Measurements from ENCODE around the gene SORCS1. TPM values are rescaled to one million over a fixed set of nuclear protein-coding genes. Genes with fewer than 3 reads are reported as not detected.

SORCS1 gene
- total RNA-seq, 1 experiment from 2014 or later: not detected

DNA sequence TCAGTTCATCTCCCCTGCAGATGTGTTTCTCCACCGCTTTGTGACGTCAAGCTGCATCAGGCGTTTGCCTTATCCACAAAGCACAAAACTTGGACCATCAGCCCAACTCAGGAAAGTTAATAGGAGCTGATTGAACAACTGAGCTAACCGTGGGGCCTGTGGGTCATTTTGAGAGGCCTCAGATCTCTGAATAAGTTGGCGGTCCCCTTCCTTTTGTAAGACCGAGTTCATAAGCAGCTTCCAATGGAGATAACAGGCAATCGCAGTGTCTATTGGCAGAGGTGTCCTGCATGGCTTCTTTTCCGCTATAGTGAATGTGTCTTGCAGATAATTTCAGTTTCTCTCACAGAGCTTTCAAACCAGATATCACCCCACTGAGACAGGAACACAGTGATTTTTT is 154.0 kb downstream of the SORCS1 start:
- Histone ChIP-seq H3K9me3 (ENCODE audit: control insufficient read depth in 1 of 2, insufficient read depth in 1 of 2, low read depth in 1 of 2, low read length in 2 of 2) (peaks cover 37 to 39% of the 10 kb centered on the region in 2 experiments; a peak in 2 of 4 replicates), H4K20me1 (ENCODE audit: insufficient read depth) (no peaks in the 10 kb centered on the region), H3K9me2 (ENCODE audit: insufficient read depth) (no peaks in the 10 kb centered on the region), H3K36me3 (ENCODE audit: control insufficient read depth in 1 of 2, insufficient read depth in 2 of 2, low read length in 2 of 2) (no peaks in the 10 kb centered on the region), H2AFZ (ENCODE audit: low read depth, low read length, poor library complexity, severe bottlenecking) (no peak overlapping the region), H3K9ac (ENCODE audit: low read length) (no peak overlapping the region), H3K4me2 (ENCODE audit: low read length) (no peak overlapping the region), H3K27me3 (ENCODE audit: insufficient read depth, low read length) (no peaks in the 10 kb centered on the region), H3K27ac (ENCODE audit: low read depth, low read length) (no peak overlapping the region), H3K4me3 (replicated peaks in 1 of 2; ENCODE audit: low read depth in 1 of 2, low read length in 2 of 2) (no peak overlapping the region), H3K79me2 (ENCODE audit: insufficient read depth, low read length) (no peaks in the 10 kb centered on the region), H3K4me1 (ENCODE audit: control insufficient read depth in 1 of 2, insufficient read depth in 2 of 2, low read length in 2 of 2) (no peaks in the 10 kb centered on the region)
- ChIA-PET CTCF (no interaction called here), RAD21 (ENCODE audit: low non-redundant PET in 1 of 2, low total read pairs in 2 of 2, uncharacterized antibody in 2 of 2, unreplicated experiment in 2 of 2) (no interaction called here), POLR2A (no interaction called here)
- TF ChIP-seq ZNF274 (IDR thresholded peaks at IDR 0.05; ENCODE audit: low read depth, low read length) (no peak), YY1 (IDR thresholded peaks at IDR 0.05; ENCODE audit: extremely low read depth, insufficient replicate concordance, low read depth, low read length) (no peak), ELF1 (IDR thresholded peaks at IDR 0.05; ENCODE audit: borderline replicate concordance, low read depth) (no peak), SIN3A (IDR thresholded peaks at IDR 0.05; ENCODE audit: low read depth) (no peak), JUND (IDR thresholded peaks at IDR 0.05) (no peak), EZH2 (IDR thresholded peaks at IDR 0.05) (no peak), CBX3 (IDR thresholded peaks at IDR 0.05; ENCODE audit: low read depth) (no peak), POLR2AphosphoS5 (IDR thresholded peaks at IDR 0.05; ENCODE audit: low read depth, low read length) (no peak), SRF (IDR thresholded peaks at IDR 0.05; ENCODE audit: low read depth) (no peak), EZH2phosphoT487 (IDR thresholded peaks at IDR 0.05; ENCODE audit: borderline replicate concordance) (no peak), ZFX (IDR thresholded peaks at IDR 0.05) (no peak), SP1 (IDR thresholded peaks at IDR 0.05; ENCODE audit: low read depth) (no peak), RAD21 (IDR thresholded peaks at IDR 0.05; ENCODE audit: low read depth) (no peak)
- TF ChIP-seq, protein P1, sequence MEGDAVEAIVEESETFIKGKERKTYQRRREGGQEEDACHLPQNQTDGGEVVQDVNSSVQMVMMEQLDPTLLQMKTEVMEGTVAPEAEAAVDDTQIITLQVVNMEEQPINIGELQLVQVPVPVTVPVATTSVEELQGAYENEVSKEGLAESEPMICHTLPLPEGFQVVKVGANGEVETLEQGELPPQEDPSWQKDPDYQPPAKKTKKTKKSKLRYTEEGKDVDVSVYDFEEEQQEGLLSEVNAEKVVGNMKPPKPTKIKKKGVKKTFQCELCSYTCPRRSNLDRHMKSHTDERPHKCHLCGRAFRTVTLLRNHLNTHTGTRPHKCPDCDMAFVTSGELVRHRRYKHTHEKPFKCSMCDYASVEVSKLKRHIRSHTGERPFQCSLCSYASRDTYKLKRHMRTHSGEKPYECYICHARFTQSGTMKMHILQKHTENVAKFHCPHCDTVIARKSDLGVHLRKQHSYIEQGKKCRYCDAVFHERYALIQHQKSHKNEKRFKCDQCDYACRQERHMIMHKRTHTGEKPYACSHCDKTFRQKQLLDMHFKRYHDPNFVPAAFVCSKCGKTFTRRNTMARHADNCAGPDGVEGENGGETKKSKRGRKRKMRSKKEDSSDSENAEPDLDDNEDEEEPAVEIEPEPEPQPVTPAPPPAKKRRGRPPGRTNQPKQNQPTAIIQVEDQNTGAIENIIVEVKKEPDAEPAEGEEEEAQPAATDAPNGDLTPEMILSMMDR (IDR thresholded peaks at IDR 0.05 in 2 of 3, conservative IDR thresholded peaks at IDR 0.05 in 1 of 3; ENCODE audit: borderline replicate concordance in 1 of 3, insufficient read depth in 1 of 3, low read depth in 2 of 3, low read length in 2 of 3): no peak
- TF ChIP-seq, protein P2, sequence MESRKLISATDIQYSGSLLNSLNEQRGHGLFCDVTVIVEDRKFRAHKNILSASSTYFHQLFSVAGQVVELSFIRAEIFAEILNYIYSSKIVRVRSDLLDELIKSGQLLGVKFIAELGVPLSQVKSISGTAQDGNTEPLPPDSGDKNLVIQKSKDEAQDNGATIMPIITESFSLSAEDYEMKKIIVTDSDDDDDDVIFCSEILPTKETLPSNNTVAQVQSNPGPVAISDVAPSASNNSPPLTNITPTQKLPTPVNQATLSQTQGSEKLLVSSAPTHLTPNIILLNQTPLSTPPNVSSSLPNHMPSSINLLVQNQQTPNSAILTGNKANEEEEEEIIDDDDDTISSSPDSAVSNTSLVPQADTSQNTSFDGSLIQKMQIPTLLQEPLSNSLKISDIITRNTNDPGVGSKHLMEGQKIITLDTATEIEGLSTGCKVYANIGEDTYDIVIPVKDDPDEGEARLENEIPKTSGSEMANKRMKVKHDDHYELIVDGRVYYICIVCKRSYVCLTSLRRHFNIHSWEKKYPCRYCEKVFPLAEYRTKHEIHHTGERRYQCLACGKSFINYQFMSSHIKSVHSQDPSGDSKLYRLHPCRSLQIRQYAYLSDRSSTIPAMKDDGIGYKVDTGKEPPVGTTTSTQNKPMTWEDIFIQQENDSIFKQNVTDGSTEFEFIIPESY (IDR thresholded peaks at IDR 0.05; ENCODE audit: extremely low read depth, insufficient replicate concordance, low read length): no peak
- ATAC-seq (no peak), DNase-seq (ENCODE audit: low read depth, low spot score) (no peak)
- intact Hi-C loops (cut with micrococcal nuclease): no loop called here
- no TSS peak for BruUV-seq (replicated peaks)

Data from HCT116 (cell line).